B cell (primary cell): ENCODE measurements around the gene AXIN2. TPM values are rescaled to one million over a fixed set of nuclear protein-coding genes. Genes with fewer than 3 reads are reported as not detected.
"Not testable (repeated sequence)": the region's sequence is repeated elsewhere in the genome, so short reads cannot be mapped to it uniquely, and the experiment has no call there.

Source experiments
- ATAC-seq: fragments of 200-7000 bp; cut with Tn5 transposase; one replicate; pipeline ENCODE4 v1.10.0; 2021; ENCODE audit warnings: low read depth, mild to moderate bottlenecking, moderate number of reproducible peaks, moderate library complexity
- CTCF ChIA-PET: fragments of 350-600 bp; sonication (Branson Sonifier 250); formaldehyde crosslinking; loops from one replicate; lab custom pipeline; 2021; ENCODE audit warnings: antibody characterized with exemption, inconsistent platforms; lab: Charles Lee
- POLR2A ChIA-PET: fragments of 350-600 bp; sonication (Branson Sonifier 250); formaldehyde crosslinking; loops from one replicate; lab custom pipeline; 2021; ENCODE audit warnings: antibody characterized with exemption; lab: Charles Lee
- DNase-seq: peaks from one replicate; pipeline ENCODE4 v3.0.0; 2013
- H2AFZ ChIP-seq: 2 replicates; pipeline ENCODE4 v1.6.1; 2012; ENCODE audit warnings: mild to moderate bottlenecking, low read depth, low read length; ENCODE audit not compliant: insufficient read depth, poor library complexity, severe bottlenecking
- H3K27ac ChIP-seq, 2 donors: 1 replicate in 1 of 2; 2 replicates in 1 of 2; pipeline ENCODE4 v1.5.1; 2012 to 2013; ENCODE audit warnings: low read length in 2 of 2, mild to moderate bottlenecking in 2 of 2, moderate library complexity in 1 of 2
- H3K27me3 ChIP-seq, 4 experiments: fragments of 200-600 bp in 1 of 4; sonication (generic) in 1 of 4; replicated peaks in 1 of 4; 1 replicate in 2 of 4; 2 replicates in 2 of 4; pipeline versions ENCODE4 v1.6.1 to v1.7.0; 2013 to 2016; ENCODE audit warnings: low read length in 3 of 4, mild to moderate bottlenecking in 2 of 4, mixed read lengths in 1 of 4, moderate library complexity in 1 of 4; ENCODE audit not compliant: insufficient read depth in 4 of 4, control insufficient read depth in 3 of 4; ENCODE audit errors: control extremely low read depth in 1 of 4
- H3K36me3 ChIP-seq, 2 experiments: replicated peaks in 1 of 2; 1 replicate in 1 of 2; 2 replicates in 1 of 2; pipeline versions ENCODE4 v1.6.1 to v1.7.1; 2013; ENCODE audit warnings: low read length in 1 of 2; ENCODE audit not compliant: insufficient read depth in 2 of 2, control insufficient read depth in 1 of 2; ENCODE audit errors: control extremely low read depth in 1 of 2, extremely low read depth in 1 of 2
- H3K4me1 ChIP-seq, 2 donors: fragments of 200-600 bp in 1 of 2; sonication (generic) in 1 of 2; 1 replicate in 1 of 2; 2 replicates in 1 of 2; pipeline versions ENCODE4 v1.5.1 to v1.6.1; 2013 to 2017; ENCODE audit warnings: low read length in 2 of 2; ENCODE audit not compliant: control insufficient read depth in 2 of 2, insufficient read depth in 2 of 2
- H3K4me2 ChIP-seq: replicated peaks from 2 replicates; pipeline ENCODE3; 2012; ENCODE audit warnings: mild to moderate bottlenecking, low read depth, low read length; ENCODE audit not compliant: poor library complexity, severe bottlenecking
- H3K4me3 ChIP-seq, 5 experiments: fragments of 200-600 bp in 1 of 5; sonication (generic) in 1 of 5; 1 replicate in 3 of 5; 2 replicates in 2 of 5; pipeline versions ENCODE4 v1.5.1 to v1.7.0; 2011 to 2016; ENCODE audit warnings: low read length in 4 of 5, mild to moderate bottlenecking in 4 of 5, low read depth in 2 of 5, control low read depth in 1 of 5, moderate library complexity in 1 of 5; ENCODE audit not compliant: insufficient read depth in 1 of 5; ENCODE audit errors: control extremely low read depth in 1 of 5, extremely low read depth in 1 of 5
- H3K79me2 ChIP-seq: fragments of 200-600 bp; sonication (generic); one replicate; pipeline ENCODE4 v1.6.0; 2016; ENCODE audit warnings: low read length; ENCODE audit not compliant: control insufficient read depth, insufficient read depth
- H3K9ac ChIP-seq: fragments of 200-600 bp; sonication (generic); 2 replicates; pipeline ENCODE4 v1.6.1; 2017; ENCODE audit warnings: mild to moderate bottlenecking, low read length, moderate library complexity
- H3K9me3 ChIP-seq, 3 donors: one replicate each; pipeline versions ENCODE4 v1.6.1 to v1.7.1; 2013; ENCODE audit warnings: low read length in 2 of 3; ENCODE audit not compliant: control insufficient read depth in 2 of 3, insufficient read depth in 1 of 3; ENCODE audit errors: control extremely low read depth in 1 of 3
- H4K20me1 ChIP-seq: 2 replicates; pipeline ENCODE4 v1.6.0; 2012; ENCODE audit warnings: mild to moderate bottlenecking, low read length; ENCODE audit not compliant: insufficient read depth, control insufficient read depth, poor library complexity, severe bottlenecking
- H3K27ac Mint-ChIP-seq: one replicate; pipeline ENCODE4 v1.8.0; 2021; ENCODE audit warnings: mixed read lengths
- H3K27me3 Mint-ChIP-seq: one replicate; pipeline ENCODE4 v1.8.0; 2021; ENCODE audit warnings: mixed read lengths
- H3K4me1 Mint-ChIP-seq: one replicate; pipeline ENCODE4 v1.8.0; 2021; ENCODE audit warnings: mixed read lengths
- H3K4me3 Mint-ChIP-seq: one replicate; pipeline ENCODE4 v1.8.0; 2021; ENCODE audit warnings: mixed read lengths
- H3K9me3 Mint-ChIP-seq: one replicate; pipeline ENCODE4 v1.8.0; 2022; ENCODE audit warnings: mixed read lengths; ENCODE audit not compliant: insufficient read depth
- EZH2 ChIP-seq: IDR thresholded peaks from 2 replicates; pipeline ENCODE4 v1.6.1; 2012; ENCODE audit warnings: borderline replicate concordance, low read depth, mild to moderate bottlenecking, moderate library complexity, low read length; ENCODE audit not compliant: insufficient read depth, poor library complexity, severe bottlenecking
- WGBS: methylation state at CpG from one replicate; pipeline ENCODE4 v1.1.5; 2013; ENCODE audit warnings: missing lambda C conversion rate; ENCODE audit not compliant: insufficient coverage; 5-methylcytosine and 5-hydroxymethylcytosine counted together
- intact Hi-C: fragments of 100-400 bp; cut with micrococcal nuclease; formaldehyde crosslinking; loops from one replicate; pipeline ENCODE4 v1.10.0; 2022
- polyA plus RNA-seq: library from polyadenylated mRNA; depleted of rRNA; stranded (reverse); fragments of >200 nt; gene quantifications from 2 replicates; pipeline ENCODE4 v1.2.3, GENCODE V29; 2012
- total RNA-seq, 2 donors: library from RNA; stranded (reverse); fragments of 120-200 nt in 1 of 2; gene quantifications; 1 replicate in 1 of 2; 2 replicates in 1 of 2; pipeline versions ENCODE4 v1.2.3 to v1.2.4, GENCODE V29; 2013 to 2022
- TF ChIP-seq, protein P1 (sequence below): fragments of 200-600 bp; IDR thresholded peaks from one replicate; pipeline ENCODE4 v1.8.0; 2022; ENCODE audit warnings: antibody characterized with exemption, mild to moderate bottlenecking

Gene AXIN2
- total and polyA plus RNA-seq, 2 donors (not counting 1 experiment from before 2014, with no cell fraction given): 0.16 to 1.2 TPM

- DNase-seq (no peak), ATAC-seq (no peak)
- no peak for TF ChIP-seq EZH2
- TF ChIP-seq, protein P1, sequence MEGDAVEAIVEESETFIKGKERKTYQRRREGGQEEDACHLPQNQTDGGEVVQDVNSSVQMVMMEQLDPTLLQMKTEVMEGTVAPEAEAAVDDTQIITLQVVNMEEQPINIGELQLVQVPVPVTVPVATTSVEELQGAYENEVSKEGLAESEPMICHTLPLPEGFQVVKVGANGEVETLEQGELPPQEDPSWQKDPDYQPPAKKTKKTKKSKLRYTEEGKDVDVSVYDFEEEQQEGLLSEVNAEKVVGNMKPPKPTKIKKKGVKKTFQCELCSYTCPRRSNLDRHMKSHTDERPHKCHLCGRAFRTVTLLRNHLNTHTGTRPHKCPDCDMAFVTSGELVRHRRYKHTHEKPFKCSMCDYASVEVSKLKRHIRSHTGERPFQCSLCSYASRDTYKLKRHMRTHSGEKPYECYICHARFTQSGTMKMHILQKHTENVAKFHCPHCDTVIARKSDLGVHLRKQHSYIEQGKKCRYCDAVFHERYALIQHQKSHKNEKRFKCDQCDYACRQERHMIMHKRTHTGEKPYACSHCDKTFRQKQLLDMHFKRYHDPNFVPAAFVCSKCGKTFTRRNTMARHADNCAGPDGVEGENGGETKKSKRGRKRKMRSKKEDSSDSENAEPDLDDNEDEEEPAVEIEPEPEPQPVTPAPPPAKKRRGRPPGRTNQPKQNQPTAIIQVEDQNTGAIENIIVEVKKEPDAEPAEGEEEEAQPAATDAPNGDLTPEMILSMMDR: no peak
- Mint-ChIP-seq H3K27ac (no peak overlapping the region), H3K27me3 (peaks cover 8% of the 10 kb centered on the region), H3K9me3 (no peaks in the 10 kb centered on the region), H3K4me3 (no peak overlapping the region), H3K4me1 (no peaks in the 10 kb centered on the region)
- CTCF ChIA-PET: no interaction called here
- Histone ChIP-seq H3K27me3 (no peaks in the 10 kb centered on the region), H3K4me1 (no peaks in the 10 kb centered on the region), H4K20me1 (no peaks in the 10 kb centered on the region), H3K9ac (no peak overlapping the region), H2AFZ (no peak overlapping the region), H3K4me2 (no peak overlapping the region), H3K27ac (no peak overlapping the region), H3K79me2 (no peaks in the 10 kb centered on the region), H3K36me3 (no peaks in the 10 kb centered on the region), H3K9me3 (peaks cover 0 to 1% (median 0%) of the 10 kb centered on the region in 3 donors), H3K4me3 (no peak overlapping the region)
- intact Hi-C loops: no loop called here
- POLR2A ChIA-PET: no interaction called here
- WGBS: no CpG with 5 or more reads among the region's 3 CpGs
These were observed 50.1 kb downstream of the AXIN2 start for GRCh38 chr17:65511316-65511715.

DNA sequence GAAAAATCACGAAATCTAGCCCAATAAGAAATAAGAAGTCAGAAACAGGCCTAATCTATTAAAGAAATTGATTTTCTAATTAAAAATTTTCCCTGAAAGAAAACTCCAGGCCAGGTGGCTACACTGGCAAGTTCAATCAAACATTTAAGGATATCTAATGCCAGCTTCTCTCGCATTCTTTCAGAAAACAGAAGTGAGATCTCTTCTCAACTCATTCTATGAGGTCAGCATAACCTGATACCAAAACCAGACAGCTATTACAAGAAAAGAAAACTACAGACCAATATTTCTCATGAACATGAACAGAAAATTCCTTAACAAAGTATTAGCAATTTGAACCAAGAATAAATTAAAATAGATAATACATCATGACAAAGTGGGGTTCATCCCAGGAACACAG lies 52.4 kb downstream of the AXIN2 start:
- no peak overlapping the region for H3K27ac Mint-ChIP-seq
- TF ChIP-seq, protein P1: no peak
- no peak for TF ChIP-seq EZH2
- no peaks in the 10 kb centered on the region for H3K9me3 Mint-ChIP-seq
- H3K4me3 Mint-ChIP-seq: no peak overlapping the region
- 0% methylated on average over 1 of the region's 2 CpGs for WGBS
- no peak overlapping the region for H3K27ac ChIP-seq
- H2AFZ ChIP-seq: no peak overlapping the region
- ChIA-PET CTCF (no interaction called here), POLR2A (no interaction called here)
- ATAC-seq: no peak
- H3K27me3 Mint-ChIP-seq: peaks cover 1% of the 10 kb centered on the region
- no peaks in the 10 kb centered on the region for H3K27me3 ChIP-seq
- H3K4me1 Mint-ChIP-seq: no peaks in the 10 kb centered on the region
- H3K79me2 ChIP-seq: no peaks in the 10 kb centered on the region
- no peaks in the 10 kb centered on the region for H3K4me1 ChIP-seq
- intact Hi-C loops: no loop called here
- H3K9me3 ChIP-seq: peaks cover 0 to 8% (median 1%) of the 10 kb centered on the region in 3 donors
- no peak for DNase-seq
- no peaks in the 10 kb centered on the region for H3K36me3 ChIP-seq
- H4K20me1 ChIP-seq: no peaks in the 10 kb centered on the region
- H3K4me3 ChIP-seq: no peak overlapping the region
- H3K9ac ChIP-seq: no peak overlapping the region
- H3K4me2 ChIP-seq: no peak overlapping the region

DNA sequence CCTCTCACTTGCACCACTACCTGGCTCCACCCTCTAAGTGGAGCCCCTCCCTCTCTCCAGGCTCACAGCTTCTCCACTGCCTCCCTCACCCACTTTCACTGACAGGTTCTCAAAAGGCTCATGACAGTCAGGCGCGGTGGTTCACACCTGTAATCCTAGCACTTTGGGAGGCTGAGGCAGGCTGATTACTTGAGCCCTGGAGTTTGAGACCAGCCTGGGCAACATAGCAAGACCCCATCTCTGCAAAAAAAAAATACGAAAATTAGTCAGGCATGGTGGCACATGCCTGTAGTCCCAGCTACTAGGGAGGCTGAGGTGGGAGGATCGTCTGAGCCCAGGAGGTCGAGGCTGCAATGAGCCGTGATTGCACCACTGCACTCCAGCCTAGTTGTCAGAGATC lies 56.8 kb downstream of the AXIN2 start:
- H3K4me1 Mint-ChIP-seq, DNase-seq, H3K4me2 ChIP-seq, H3K9me3 Mint-ChIP-seq, intact Hi-C loops, POLR2A ChIA-PET, H3K27ac Mint-ChIP-seq, H3K79me2 ChIP-seq, H3K27ac ChIP-seq, ATAC-seq, H4K20me1 ChIP-seq, H3K4me3 Mint-ChIP-seq, H3K27me3 ChIP-seq, H3K36me3 ChIP-seq, H2AFZ ChIP-seq, H3K9ac ChIP-seq, CTCF ChIA-PET, H3K4me3 ChIP-seq, H3K4me1 ChIP-seq, H3K27me3 Mint-ChIP-seq: not testable (repeated sequence)
- peaks cover 0 to 15% (median 0%) of the 10 kb centered on the region in 3 donors for H3K9me3 ChIP-seq
- 72% methylated on average over 6 of the region's 6 CpGs for WGBS
